ENCODE measurements around the gene ADAMTS12. TPM values are rescaled to one million over a fixed set of nuclear protein-coding genes. Genes with fewer than 3 reads are reported as not detected.

Gene ADAMTS12
- total RNA-seq, 1 experiment from 2014 or later, result 6.2 TPM

DNA sequence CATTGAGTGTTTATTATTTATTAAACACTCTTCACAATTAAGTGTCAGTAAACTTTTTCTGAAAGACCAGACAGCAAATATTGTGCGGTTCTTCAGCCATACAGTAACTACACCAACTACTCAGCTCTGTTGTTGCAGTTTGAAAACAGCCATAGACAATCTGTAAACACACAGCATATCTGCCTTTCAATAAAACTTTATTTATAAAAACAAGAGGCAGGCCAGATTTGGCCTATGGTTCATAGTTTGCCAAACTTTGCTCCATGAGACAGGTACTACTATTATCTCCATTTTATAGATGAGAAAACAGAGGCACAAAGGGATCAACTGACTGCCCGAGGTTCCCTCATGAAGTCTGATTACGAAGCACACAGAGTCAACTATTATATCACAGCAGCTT is 11.5 kb downstream of the ADAMTS12 start:
- TF ChIP-seq CTCF (conservative IDR thresholded peaks at IDR 0.05), result no peak
- Mint-ChIP-seq H3K4me1 (peaks cover 14% of the 10 kb centered on the region in 2 experiments), H3K36me3 (ENCODE audit: insufficient read depth in 1 of 3, low read depth in 3 of 3) (peaks cover 12 to 33% (median 23%) of the 10 kb centered on the region in 3 experiments), H3K27ac (no peak overlapping the region), H3K9me3 (peaks cover 5 to 10% of the 10 kb centered on the region in 2 experiments; a peak in 3 of 5 replicates), H3K27me3 (ENCODE audit: low read depth) (no peaks in the 10 kb centered on the region), H3K4me3 (no peak overlapping the region)
- Histone ChIP-seq H3K23ac (ENCODE audit: insufficient read length, low read depth, low read length) (no peak overlapping the region), H3K9ac (ENCODE audit: extremely low read depth, insufficient read length, low read length) (no peak overlapping the region), H2AFZ (ENCODE audit: low read length) (no peak overlapping the region), H4K20me1 (ENCODE audit: control insufficient read depth, insufficient read depth, insufficient read length) (no peaks in the 10 kb centered on the region), H3K79me1 (ENCODE audit: insufficient read depth, low read depth, low read length, poor library complexity, severe bottlenecking) (no peaks in the 10 kb centered on the region), H2AK5ac (ENCODE audit: insufficient read length, low read length) (no peak overlapping the region), H3K27me3 (ENCODE audit: insufficient read depth, low read length) (no peaks in the 10 kb centered on the region), H3K79me2 (ENCODE audit: insufficient read depth, low read length) (no peaks in the 10 kb centered on the region; the same call in 1 of the 2 replicates), H3T11ph (ENCODE audit: low read length) (no peak overlapping the region), H3K14ac (ENCODE audit: insufficient read depth, low read length) (no peak overlapping the region), H2BK5ac (ENCODE audit: insufficient read length, low read length) (no peak overlapping the region), H3K27ac (ENCODE audit: insufficient read length, low read depth, low read length) (no peak overlapping the region), H3K4me1 (ENCODE audit: insufficient read depth, low read length) (no peaks in the 10 kb centered on the region), H2BK12ac (ENCODE audit: insufficient read length, low read depth, low read length) (no peak overlapping the region), H2BK120ac (ENCODE audit: low read depth, low read length, poor library complexity, severe bottlenecking) (no peak overlapping the region), H4K5ac (ENCODE audit: insufficient read length, low read depth, low read length) (no peak overlapping the region), H3K9me3 (ENCODE audit: control insufficient read depth, low read depth, low read length) (no peaks in the 10 kb centered on the region), H3K56ac (ENCODE audit: insufficient read length, low read depth, low read length) (no peak overlapping the region), H2BK15ac (ENCODE audit: low read depth, low read length) (no peak overlapping the region), H3K4ac (ENCODE audit: low read depth, low read length) (no peak overlapping the region), H4K91ac (ENCODE audit: insufficient read length, low read depth, low read length) (no peak overlapping the region), H3K18ac (ENCODE audit: insufficient read length, low read depth, low read length) (no peak overlapping the region), H2BK20ac (ENCODE audit: low read depth, low read length, poor library complexity, severe bottlenecking) (no peak overlapping the region), H3K23me2 (ENCODE audit: insufficient read length, low read depth, low read length, poor library complexity, severe bottlenecking) (no peaks in the 10 kb centered on the region), H3K4me2 (ENCODE audit: insufficient read depth, insufficient read length, low read length) (no peak overlapping the region), H4K8ac (replicated peaks; ENCODE audit: insufficient read length, low read depth, low read length) (no peak overlapping the region)
- DNase-seq, result no peak
- WGBS (ENCODE audit: extremely low coverage, insufficient read length, low lambda C conversion rate), result no CpG with 5 or more reads among the region's 3 CpGs

Measured in H9 (cell line).